ENCODE results near the gene SHROOM3.
A peak's percentile ranks its signal among the peaks of the same experiment; 100 is the strongest.
"Not testable (repeated sequence)": the region's sequence is repeated elsewhere in the genome, so short reads cannot be mapped to it uniquely, and the experiment has no call there.

Gene SHROOM3

DNA sequence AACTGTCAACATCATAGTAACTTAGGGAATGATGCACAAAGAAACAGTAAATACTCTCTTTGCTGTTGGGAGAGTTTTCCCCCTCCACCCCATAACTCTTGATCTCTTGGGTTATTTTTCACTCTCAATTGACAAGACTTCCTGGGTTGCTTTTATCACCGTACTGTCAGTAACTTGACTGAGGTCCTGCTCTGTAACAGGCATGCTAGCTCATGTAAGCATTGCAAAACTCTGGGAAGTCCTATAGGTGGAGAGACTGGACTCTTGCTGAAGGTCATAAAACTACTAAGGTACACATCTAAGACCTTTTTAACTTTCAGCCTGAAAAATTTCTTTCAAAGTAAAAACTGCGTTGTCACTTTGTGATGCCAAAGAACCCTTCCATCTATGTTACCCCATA lies 10.9 kb downstream of the SHROOM3 start:
- DNase-seq (ENCODE audit: low spot score), result no peak

DNA sequence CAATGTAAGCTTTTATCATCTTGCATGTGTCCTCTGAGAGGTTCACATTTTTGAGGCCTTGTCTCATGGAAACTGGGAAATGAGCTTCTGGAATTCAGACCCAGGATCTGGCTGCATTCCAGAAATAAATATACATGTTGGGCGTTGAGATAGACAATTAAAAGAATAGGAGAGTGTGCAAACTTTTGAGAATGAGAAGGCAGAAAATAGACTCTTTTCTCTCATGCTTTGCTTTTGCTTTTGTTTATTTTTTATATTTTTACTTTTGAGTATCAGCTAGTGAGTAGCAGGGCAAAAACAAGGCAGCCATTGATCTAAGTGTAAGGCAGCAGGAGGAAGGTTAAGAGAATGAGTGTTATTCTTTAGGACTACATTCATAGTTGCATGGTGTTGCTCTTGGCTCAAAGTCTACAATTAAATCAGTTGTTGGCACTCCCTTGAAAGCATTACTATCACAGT lies 12.4 kb downstream of the SHROOM3 start:
- peak; percentile 14 for DNase-seq (ENCODE audit: low spot score)

DNA sequence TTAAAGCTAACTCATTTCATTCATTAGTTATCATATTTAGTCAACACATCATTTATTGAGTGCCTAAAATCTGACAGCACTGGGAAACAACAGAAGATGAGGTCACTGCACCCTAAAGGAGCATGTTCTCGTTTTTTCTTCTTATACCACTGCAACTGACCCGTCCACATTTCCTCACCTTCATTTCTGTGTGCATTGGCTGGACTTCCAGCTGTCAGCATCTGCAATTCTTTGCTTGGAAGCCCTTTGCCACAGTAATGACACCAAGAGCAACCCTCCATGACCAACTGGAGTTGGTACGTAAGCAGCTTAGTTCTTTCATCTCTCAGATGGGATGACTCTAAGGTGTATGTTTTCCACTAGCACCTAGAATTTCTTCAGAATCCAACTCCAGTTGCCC lies 13.2 kb downstream of the SHROOM3 start:
- DNase-seq (ENCODE audit: low spot score), result no peak

DNA sequence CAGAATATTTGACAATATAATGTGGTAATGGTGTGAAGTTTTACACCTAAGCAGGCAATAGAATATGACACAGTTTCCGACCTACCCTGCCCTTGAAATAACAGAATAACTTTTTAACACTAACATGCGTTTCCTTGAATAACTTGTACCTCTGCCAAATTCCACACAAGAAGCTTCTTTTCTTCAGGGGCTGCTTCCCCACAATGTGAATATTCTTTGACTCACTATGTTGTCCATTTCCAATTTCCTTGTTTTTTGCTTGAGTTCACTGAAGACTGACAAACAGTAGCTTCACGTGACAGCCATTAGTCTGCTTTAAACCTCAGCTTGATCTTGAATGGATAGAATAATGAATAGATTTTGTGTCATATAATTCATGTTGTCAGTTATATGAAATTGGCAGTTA lies 14.3 kb downstream of the SHROOM3 start:
- no peak for DNase-seq (ENCODE audit: low spot score)

DNA sequence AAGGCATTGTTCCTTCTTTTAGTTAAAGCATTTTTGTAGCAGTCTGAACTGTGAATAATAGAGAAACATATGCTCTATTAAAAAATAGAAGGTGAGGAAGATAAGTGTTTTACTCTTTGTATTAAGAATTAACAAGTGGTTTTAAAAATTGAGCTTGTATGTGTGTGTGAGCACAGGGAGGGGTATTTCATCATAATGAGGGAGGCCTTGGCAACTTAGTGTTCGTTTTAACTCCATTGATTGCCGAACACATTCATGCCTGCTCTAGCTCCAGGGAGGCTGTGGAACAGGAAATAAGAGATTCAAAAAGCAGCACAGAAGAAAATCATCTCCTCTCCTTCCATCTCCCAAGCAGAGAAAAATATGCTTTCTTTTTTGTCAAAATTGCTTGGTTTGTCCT lies 14.8 kb downstream of the SHROOM3 start:
- DNase-seq (ENCODE audit: low spot score), result no peak

DNA sequence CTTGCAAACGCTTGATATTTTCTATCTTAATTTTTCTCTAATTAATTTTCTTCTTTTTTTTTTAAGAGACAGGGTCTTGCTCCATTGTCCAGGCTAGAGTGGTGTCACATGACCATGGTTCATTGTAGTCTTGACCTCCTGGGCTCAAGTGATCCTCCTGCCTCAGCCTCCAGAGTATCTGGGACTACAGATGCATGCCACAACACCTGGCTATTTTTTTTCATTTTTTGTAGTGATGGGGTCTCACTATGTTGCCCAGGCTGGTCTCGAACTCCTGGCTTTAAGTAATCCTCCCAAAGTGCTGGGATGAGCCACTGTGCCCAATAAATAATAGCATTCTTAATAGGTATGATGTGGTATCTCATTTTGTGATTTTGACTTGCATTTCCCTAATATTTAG lies 18.2 kb downstream of the SHROOM3 start:
- no peak for DNase-seq (ENCODE audit: low spot score)

DNA sequence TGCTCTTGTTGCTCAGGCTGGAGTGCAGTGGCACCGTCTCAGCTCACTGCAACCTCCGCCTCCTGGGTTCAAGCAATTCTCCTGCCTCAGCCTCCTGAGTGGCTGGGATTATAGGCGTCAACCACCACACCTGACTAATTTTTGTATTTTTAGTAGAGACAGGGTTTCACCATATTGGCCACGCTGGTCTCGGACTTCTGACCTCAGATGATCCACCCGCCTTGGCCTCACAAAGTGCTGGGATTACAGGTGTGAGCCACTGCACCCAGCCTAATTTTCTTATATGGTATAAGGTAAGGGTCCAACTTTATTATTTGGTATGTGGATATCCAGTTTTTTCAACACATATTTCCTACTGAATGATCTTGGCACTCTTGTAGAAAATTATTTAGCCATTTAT lies 19.0 kb downstream of the SHROOM3 start:
- not testable (repeated sequence) for DNase-seq (ENCODE audit: low spot score)

DNA sequence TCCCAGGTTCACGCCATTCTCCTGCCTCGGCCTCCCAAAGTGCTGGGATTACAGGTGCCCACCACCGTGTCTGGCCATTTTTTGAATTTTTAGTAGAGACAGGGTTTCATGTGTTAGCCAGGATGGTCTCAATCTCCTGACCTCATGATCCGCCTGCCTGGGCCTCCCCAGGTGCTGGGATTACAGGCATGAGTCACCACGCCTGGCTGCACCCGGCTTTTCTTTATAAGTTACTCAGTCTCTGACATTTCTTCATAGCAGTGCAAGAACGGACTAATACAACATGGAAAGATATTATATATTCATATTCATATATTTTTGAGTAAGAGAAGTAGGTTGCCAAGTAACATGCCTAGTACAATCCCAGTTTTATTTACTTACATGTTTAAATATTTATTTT lies 22.9 kb downstream of the SHROOM3 start:
- DNase-seq (ENCODE audit: low spot score), result no peak

DNA sequence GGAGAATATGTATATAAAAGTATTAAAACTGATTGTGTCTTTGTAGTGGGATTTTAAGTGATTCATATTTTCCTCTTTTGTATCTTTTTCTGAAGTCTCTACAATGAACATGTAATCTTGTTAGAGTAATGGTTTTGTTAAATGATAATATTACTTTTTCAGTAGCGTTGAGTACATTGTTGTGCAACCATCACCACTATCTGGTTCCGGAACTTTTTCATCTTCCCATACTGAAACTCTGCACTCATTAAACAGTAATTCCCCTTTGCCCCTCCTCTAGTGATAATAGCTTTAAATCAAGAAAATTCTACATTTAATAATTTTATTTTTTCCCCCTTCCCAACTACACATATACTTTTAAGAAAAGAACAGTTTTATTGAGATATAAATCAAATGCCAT lies 23.3 kb downstream of the SHROOM3 start:
- DNase-seq (ENCODE audit: low spot score), result no peak

DNA sequence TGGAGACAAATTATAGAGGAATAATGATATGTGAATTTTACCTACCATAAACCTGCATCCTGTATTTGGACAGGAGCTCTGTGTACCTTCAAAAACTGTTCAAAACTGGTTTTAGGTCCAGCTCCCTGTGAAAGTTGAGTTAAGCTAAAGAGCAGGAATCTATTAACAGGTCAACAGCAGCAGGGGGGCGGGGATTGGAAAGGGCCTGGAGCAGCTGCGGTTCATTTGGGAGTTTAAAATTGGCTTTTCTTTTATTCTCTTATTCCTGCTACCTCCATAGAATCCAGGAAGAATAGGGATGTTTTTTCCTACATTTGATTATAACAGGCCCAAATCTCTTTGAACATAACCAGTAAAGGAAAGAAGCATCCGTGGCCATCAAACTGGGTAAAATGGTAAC lies 23.8 kb downstream of the SHROOM3 start:
- DNase-seq (ENCODE audit: low spot score), result no peak

DNA sequence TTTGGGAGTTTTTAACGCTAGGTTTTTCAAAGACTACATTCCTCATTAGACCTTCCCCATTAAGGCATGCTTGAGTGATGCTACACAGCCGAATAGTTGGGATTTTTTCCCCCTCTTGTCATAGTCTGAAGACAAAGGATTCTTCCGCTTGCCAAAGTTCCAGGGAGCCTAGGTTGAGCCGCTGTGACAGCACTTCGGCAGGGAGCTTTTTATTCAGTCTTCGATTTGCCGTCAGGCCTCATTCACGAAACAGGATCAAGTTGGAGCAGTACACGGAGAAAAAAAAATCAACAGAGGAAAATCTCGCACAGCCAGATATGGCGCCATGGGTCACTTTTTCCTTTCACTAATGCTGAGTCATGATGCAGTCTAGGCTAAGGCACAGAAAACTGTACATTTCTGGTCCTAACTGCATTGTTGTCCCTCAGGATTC lies 24.3 kb downstream of the SHROOM3 start:
- no peak for DNase-seq (ENCODE audit: low spot score)

DNA sequence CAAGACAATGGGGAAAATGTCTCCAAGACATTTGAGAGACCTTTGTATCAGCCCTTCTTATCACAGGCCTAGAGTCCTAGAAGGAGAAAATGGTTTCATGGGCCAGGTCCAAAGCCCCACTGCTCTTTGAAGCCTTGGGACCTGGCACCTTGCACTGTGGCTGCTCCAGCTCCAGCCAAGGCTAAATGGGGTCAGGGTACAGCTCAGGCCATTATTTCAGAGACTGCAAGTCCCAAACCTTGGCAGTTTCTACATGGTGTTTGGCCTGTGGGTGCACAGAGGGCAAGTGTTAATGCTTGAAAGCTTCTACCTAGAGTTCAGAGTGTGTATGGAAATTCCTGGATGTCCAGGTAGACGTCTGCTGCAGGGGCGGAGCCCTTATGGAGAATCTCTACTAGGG lies 28.5 kb downstream of the SHROOM3 start:
- no peak for DNase-seq (ENCODE audit: low spot score)

DNA sequence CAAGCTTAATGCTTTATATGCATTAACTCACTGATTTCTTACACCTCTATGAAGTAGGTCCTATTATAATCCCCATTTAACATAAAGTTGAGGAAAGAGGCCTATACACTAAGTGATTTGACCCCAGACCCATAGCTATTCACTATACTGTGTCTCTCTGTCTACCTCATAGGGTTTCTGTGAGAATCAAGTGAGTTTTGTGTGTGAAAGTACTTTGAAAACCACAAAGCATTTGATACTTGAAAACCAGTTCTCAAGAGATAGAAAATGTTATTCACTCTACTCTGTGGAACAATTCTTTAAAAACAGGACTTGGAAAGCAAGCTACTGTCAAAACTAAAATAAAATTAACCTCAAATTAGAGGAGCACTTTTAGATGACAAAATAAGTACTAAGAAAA lies 35.0 kb downstream of the SHROOM3 start:
- no peak for DNase-seq (ENCODE audit: low spot score)

DNA sequence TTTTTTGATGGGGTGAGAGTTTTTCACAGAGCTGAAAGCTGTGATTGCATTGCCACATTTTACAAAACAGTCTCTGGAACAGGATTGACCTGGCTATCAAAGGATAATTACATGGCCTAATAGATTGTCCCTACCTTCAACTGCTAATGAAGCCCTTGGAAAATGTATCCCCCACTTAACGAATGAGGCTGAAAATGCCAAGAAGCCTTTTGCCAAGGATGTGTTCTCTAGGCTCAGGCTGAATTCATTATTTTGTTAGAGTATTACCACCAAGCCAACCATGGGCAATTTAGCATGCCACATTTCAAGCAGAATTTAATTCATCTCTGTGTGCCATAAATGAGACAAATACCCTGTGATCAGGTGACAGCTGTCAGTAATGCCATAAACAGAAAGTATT lies 35.5 kb downstream of the SHROOM3 start:
- DNase-seq (ENCODE audit: low spot score), result peak; percentile 11

DNA sequence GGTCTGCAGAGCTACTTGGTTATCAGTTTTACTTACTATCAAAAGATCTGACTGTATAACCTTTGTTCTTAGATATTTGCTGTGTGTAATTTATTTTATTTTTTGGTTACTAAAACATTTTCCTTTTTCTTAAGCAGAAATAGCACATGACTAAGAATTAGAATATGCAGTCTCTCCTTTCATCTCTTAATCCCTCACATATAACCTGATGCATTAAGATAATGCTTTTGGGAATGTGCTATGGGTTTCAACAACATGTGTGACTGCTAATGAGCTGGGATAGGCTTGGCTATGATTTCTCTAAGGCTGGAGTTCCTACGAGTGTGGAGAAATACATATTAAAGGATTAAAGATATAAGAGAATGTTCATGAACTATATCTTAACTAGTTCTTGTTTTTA lies 41.5 kb downstream of the SHROOM3 start:
- DNase-seq (ENCODE audit: low spot score), result no peak

DNA sequence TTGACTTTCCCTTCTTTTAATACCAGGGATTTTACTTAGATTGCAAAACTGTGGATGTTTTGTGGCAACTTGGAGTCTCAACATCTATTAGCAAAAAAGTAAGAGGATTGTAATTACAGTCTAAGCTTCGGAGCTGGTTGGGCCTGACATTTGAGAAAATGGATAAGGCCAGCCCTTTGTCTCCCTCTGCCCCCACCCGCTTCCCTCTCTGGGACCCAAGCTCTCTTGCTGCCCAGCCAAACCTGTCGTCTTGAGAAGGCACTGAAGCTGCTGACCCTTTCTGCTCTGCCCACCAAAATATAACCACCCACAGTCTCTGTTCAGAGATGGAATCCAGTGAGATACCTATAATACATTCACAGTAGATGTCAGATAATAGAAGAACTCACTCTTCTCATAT lies 49.6 kb downstream of the SHROOM3 start:
- no peak for DNase-seq (ENCODE audit: low spot score)

DNA sequence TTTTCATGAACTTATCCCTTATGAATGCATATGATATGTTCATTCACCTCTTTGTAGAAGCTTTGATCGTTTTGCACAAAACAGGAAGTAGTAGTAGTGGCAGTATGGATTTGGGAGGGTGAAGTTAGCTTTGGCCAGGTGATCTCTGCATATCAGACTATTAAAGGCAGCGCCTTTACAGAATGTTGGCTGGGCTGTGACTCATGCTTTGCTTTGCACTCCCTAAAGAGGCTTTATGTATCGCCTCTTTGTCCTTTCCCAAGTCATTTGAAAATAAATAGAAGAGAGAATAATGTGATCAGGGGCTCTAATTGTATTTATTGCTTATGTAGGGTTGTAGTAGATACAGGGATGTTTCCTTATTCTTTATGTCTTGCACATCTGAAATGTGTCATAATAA lies 50.4 kb downstream of the SHROOM3 start:
- DNase-seq (ENCODE audit: low spot score), result no peak

DNA sequence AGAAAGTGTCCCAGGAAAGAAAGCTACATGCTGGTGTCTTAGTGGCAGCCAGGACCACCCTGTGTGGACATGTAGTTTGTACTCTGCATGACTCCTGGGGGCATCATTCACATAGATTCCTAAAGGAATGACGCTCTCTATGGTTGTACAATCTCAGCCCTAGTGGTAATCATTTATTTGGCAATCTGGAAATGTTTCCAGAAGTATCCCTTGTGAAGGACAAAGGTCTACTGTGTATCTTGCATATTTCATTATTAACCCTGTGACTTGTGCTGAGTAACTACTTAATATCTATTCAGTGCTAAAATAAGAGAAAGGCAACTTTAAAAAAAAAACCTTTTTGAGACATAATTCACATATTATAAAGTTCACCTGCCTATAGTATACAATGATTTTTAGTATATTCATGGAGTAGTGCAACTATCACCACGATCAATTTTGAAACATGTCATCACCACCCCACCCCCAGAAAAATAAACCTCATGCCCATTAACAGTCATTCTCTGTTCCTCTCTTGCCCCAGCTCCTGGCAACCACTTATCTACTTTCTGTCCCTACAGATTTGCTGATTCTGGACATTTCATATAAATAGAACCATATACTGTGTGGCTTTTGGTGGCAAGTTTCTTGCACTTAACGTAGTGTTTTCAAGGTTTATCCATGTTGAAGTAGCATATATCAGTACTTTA lies 51.7 kb downstream of the SHROOM3 start:
- DNase-seq (ENCODE audit: low spot score), result no peak

DNA sequence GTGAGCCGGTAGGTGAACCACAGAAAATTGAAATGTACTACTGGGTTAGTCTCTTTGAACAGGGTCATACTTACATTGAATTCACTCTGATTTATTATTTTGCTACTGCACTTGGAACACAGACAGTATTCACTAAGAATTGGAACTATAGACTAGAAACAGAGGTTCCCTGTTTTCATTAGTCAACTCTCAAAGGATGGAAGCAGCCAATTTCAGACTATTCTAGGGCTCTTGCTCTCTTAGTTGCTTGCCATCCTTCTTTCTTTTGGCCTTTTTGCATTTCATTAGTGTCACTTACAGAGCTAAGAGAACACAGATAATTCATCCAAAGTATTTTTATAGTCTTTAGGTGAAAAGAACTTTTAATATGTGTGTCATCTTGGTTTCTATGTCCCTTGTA lies 52.6 kb downstream of the SHROOM3 start:
- no peak for DNase-seq (ENCODE audit: low spot score)

DNA sequence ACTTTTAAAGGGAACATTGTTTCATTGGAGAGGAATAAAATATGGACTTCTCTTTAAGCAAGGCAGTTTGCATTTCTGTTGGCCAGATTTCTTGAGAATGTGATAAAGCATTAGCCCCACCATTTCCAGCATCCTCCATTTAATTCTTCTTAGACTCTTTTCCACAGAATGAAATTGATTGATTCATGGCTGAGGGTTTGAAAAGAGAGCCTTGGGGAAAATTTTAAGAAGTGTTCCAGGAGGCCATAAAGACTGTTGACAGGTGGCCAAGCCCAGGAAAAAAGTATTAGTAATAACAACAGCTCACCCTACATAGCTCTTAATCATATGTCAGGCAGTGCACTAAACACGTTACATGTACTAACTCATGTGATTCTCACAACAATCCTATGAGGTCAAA lies 53.4 kb downstream of the SHROOM3 start:
- no peak for DNase-seq (ENCODE audit: low spot score)

DNA sequence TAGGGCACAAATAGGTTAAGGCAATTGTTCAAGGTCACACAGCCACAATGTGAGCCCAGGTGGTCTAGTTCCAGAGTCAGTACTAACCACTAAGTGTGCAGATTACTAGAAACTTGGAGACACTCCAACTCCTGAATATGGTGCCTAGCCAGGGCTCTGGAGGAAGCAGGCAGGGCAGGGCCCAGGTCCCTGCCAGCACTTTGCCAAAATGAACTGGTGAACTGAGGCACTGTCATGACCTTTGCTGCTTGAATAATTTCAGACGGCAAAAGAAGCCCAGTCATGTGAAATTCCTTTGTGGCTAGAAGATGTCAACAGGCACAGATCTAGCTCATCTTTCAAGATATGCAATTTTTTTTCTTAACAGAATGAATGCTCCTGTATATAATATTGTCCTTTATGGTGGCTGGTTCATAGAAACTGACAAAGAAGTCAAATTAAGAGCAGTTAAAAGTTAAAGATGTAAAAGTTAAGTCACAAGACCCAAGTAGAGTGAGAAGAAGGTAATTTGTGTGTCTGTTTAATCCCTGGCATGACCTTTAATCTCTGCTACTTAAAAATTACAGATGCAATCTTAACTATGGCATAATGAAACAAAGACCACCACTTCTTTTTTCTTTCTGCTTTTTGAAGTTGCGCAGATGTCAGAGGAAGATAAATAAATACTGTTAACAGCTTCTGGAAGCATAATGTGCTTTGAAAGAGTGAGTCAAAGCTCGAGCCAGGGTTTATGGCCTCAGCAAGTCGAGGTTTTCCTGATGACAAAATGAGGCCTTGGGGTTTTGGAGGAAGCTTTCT lies 54.1 kb downstream of the SHROOM3 start:
- DNase-seq (ENCODE audit: low spot score), result no peak

DNA sequence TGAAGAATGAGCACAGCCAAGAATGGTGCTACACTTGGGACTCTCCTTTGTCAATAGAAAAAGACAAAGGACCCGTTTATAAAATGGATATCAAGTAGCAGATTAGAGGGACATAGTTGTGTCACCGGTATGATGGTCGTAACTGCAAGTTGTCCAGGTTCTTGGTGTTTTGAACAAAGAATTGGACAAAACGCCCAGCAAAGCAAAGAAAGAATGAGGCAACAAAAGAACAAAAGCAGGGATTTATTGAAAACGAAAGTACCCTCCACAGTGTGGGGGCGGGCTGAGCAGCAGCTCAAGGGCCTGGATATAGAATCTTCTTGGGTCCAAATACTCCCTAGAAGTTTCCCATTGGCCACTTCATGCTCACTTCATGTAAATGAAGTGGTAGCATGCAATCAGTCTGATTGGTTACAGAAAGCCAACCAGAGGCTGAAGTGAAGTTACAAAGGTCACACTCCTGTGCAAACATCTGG lies 54.7 kb downstream of the SHROOM3 start:
- no peak for DNase-seq (ENCODE audit: low spot score)

DNA sequence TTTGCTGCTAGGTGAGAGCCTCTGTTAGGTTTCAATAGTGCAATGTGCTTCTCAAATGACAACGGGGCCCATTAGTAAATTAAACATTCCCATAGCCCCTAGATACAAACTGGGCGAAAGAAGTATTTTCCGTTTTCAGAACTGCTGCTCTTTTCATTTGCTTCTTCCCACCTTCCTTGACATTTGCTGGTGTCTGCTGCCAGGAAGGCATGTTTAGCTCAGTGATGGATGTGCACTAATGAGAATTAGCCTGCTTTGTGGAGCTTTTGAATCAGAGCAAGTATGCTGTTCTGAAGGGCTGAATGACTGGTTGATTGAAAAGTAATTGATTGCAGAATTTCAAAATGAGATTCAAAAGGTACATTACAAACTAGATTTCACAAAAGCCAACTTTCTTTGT lies 57.0 kb downstream of the SHROOM3 start:
- peak; percentile 13 for DNase-seq (ENCODE audit: low spot score)

DNA sequence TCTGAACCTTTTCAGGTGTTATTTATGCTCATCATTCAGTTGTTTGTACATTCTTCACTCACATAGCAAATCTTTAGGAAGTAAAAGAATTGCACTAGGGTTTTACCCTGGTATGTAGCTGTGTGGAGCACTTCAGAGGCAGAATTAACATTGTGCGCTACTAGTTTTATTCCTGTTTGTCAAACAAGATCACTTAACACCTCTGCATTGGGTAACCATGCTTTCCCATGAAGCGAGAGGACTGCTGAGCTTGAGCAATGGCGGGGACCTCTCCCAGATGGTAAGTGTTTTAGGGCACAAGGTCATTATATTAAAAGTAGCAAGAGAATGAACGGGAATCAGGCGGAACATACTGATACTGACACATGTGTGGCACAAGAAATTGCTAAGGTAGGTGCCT lies 59.2 kb downstream of the SHROOM3 start:
- no peak for DNase-seq (ENCODE audit: low spot score)

Measured in putamen (tissue), 1 donor.